Hepatic stellate cell (primary cell): ENCODE data around the gene ARPC2.

Source experiments
- DNase-seq: peaks from one replicate; pipeline ENCODE4 v3.0.0; 2011; ENCODE audit warnings: low spot score

ARPC2 gene

GRCh38 chr2:218290316-218291261, 73.6 kb downstream of the ARPC2 start:
- DNase-seq, result no peak

- peak; percentile 66 for DNase-seq
Measured at GRCh38 chr2:218291318-218292047, 74.5 kb downstream of the ARPC2 start.

- DNase-seq, result peak; percentile 93
Measured at GRCh38 chr2:218292048-218293014, 75.3 kb downstream of the ARPC2 start, which contains the start of gene TMBIM1. TSS of gene TMBIM1 (minus strand) at chr2:218292503. CDS start at chr2:218282141, 10,362 bp downstream.

GRCh38 chr2:218293715-218294429, 76.9 kb downstream of the ARPC2 start:
- DNase-seq, result no peak

DNA sequence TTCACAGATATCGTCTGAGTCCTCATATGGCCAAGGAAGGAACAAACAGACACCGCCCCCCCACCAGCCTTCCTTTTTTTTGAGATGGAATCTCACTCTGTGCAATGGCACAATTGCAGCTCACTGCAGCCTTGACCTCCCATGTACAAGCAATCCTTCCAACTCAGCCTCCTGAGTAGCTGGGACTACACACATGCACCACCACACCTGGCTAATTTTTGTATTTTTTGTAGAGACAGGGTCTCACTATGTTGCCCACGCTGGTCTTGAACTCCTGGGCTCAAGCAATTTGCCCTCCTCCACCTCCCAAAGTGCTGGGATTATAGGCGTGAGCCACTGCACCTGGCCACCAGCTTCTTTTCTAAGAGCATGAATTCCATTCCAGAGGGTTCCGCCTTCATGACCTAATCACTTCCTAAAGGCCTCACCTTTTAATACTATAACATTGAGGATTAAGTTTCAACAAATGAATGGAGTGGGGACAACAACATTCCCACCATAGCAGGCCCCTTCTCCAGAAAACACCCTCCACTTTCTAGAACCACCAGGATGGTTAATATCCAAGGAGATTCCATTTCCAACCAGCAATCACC, 77.5 kb downstream of the ARPC2 start:
- DNase-seq, result no peak

GRCh38 chr2:218295029-218295428, 78.0 kb downstream of the ARPC2 start:
- DNase-seq, result no peak

DNA sequence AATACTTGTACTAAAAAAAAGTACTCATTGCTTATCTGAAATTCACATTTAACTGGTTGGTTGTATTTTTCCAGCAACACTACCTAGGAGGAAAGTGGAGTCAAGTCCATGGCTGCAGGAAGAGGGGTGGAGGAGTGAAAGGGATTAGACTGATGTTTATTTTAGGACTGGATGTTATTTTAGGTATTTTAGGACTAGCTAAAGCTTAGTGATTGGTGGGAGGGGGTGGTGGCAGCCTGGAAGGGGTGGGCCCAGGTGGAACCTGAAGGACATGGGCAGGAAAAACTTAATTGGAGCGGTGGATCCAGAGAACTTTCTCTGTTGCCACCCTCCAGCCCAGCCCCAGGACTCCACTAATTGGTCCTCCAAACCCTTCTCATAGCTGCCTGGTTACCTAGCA, 79.2 kb downstream of the ARPC2 start:
- DNase-seq, result no peak

DNA sequence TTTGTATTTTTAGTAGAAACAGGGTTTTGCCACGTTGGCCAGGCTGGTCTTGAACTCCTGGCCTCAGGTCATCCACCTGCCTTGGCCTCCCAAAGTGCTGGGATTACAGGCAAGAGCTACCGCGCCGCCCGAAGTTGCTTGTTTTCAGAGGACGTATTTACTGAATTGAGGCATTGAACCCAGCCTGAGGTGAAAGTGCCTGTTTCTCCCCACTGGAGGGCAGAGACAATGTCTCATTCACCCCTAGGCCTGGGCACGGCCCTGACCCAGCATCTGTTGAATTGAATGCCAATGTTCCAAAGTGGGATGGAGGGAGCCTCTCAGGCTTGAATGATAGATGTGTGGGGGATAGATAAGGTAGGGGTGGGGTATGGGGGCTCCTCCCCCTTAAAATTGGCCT, 79.9 kb downstream of the ARPC2 start:
- DNase-seq, result no peak

- no peak for DNase-seq
Measured at GRCh38 chr2:218298314-218298875, 81.4 kb downstream of the ARPC2 start.

- DNase-seq, result no peak
Measured at GRCh38 chr2:218300141-218300540, 83.2 kb downstream of the ARPC2 start.

GRCh38 chr2:218301176-218301819, 84.3 kb downstream of the ARPC2 start:
- no peak for DNase-seq
